Left ventricle myocardium inferior (tissue), 1 donor: ENCODE results near the gene GAB1. TPM values are rescaled to one million over a fixed set of nuclear protein-coding genes. Genes with fewer than 3 reads are reported as not detected.

ENCODE experiments used
- DNase-seq: peaks from one replicate; pipeline ENCODE4 v3.0.0-alpha.2; 2020
- H3K27ac ChIP-seq: fragments of 200-600 bp; replicated peaks from 2 replicates; pipeline ENCODE4 v1.8.0; 2021
- H3K27me3 ChIP-seq: fragments of 200-600 bp; 2 replicates; pipeline ENCODE4 v1.8.0; 2021; ENCODE audit warnings: low read depth
- H3K36me3 ChIP-seq: fragments of 200-600 bp; 2 replicates; pipeline ENCODE4 v1.8.0; 2021
- H3K4me1 ChIP-seq: fragments of 200-600 bp; 2 replicates; pipeline ENCODE4 v1.8.0; 2021
- H3K4me3 ChIP-seq: fragments of 200-600 bp; 2 replicates; pipeline ENCODE4 v1.8.0; 2021; ENCODE audit warnings: mild to moderate bottlenecking, moderate library complexity
- H3K9me3 ChIP-seq: fragments of 200-600 bp; replicated peaks from 2 replicates; pipeline ENCODE4 v1.8.0; 2021
- intact Hi-C: fragments of 100-400 bp; cut with micrococcal nuclease; formaldehyde crosslinking; loops from one replicate; pipeline ENCODE4 v1.11.0; 2022
- total RNA-seq: library from RNA; stranded (reverse); fragmentation: NEBNext Ultra II Directional; extraction: Animal tissue kit (Norgen Biotek cat#: 25700); gene quantifications from one replicate; pipeline ENCODE4 v1.2.1, GENCODE V29; 2021
- TF ChIP-seq, protein P1 (sequence below): fragments of 200-600 bp; IDR thresholded peaks from 2 replicates; pipeline ENCODE4 v1.8.0; 2021; ENCODE audit warnings: antibody characterized with exemption, mild to moderate bottlenecking, borderline replicate concordance
- donor health status: DM: no; HTN: yes; CAD: no; lungs with severe emphysema.

GAB1 gene
- total RNA-seq, 1 donor from 2014 or later: 87.1 TPM

GRCh38 chr4:143313996-143314395 lies 22.7 kb upstream of the GAB1 start:
- H3K27me3 ChIP-seq: no peaks in the 10 kb centered on the region
- no peaks in the 10 kb centered on the region for H3K9me3 ChIP-seq
- intact Hi-C loops: no loop called here
- H3K4me1 ChIP-seq: peaks cover 10% of the 10 kb centered on the region
- H3K4me3 ChIP-seq: no peak overlapping the region
- TF ChIP-seq, protein P1, sequence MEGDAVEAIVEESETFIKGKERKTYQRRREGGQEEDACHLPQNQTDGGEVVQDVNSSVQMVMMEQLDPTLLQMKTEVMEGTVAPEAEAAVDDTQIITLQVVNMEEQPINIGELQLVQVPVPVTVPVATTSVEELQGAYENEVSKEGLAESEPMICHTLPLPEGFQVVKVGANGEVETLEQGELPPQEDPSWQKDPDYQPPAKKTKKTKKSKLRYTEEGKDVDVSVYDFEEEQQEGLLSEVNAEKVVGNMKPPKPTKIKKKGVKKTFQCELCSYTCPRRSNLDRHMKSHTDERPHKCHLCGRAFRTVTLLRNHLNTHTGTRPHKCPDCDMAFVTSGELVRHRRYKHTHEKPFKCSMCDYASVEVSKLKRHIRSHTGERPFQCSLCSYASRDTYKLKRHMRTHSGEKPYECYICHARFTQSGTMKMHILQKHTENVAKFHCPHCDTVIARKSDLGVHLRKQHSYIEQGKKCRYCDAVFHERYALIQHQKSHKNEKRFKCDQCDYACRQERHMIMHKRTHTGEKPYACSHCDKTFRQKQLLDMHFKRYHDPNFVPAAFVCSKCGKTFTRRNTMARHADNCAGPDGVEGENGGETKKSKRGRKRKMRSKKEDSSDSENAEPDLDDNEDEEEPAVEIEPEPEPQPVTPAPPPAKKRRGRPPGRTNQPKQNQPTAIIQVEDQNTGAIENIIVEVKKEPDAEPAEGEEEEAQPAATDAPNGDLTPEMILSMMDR: no peak
- DNase-seq: no peak
- no peaks in the 10 kb centered on the region for H3K36me3 ChIP-seq
- H3K27ac ChIP-seq: no peak overlapping the region

- DNase-seq: no peak
- intact Hi-C loops: no loop called here
- Histone ChIP-seq H3K9me3 (no peaks in the 10 kb centered on the region), H3K27ac (peak overlapping the region; percentile 40), H3K4me3 (no peak overlapping the region), H3K4me1 (peaks cover 15% of the 10 kb centered on the region), H3K27me3 (no peaks in the 10 kb centered on the region), H3K36me3 (no peaks in the 10 kb centered on the region)
- TF ChIP-seq, protein P1: no peak
These were observed 16.6 kb upstream of the GAB1 start for GRCh38 chr4:143320113-143320512.

- no peaks in the 10 kb centered on the region for H3K36me3 ChIP-seq
- no peak overlapping the region for H3K27ac ChIP-seq
- TF ChIP-seq, protein P1: no peak
- H3K27me3 ChIP-seq: no peaks in the 10 kb centered on the region
- no peaks in the 10 kb centered on the region for H3K9me3 ChIP-seq
- no peak for DNase-seq
- intact Hi-C loops: no loop called here
- H3K4me1 ChIP-seq: no peaks in the 10 kb centered on the region
- no peak overlapping the region for H3K4me3 ChIP-seq
These were observed 9.9 kb upstream of the GAB1 start for GRCh38 chr4:143326735-143327134.

DNA sequence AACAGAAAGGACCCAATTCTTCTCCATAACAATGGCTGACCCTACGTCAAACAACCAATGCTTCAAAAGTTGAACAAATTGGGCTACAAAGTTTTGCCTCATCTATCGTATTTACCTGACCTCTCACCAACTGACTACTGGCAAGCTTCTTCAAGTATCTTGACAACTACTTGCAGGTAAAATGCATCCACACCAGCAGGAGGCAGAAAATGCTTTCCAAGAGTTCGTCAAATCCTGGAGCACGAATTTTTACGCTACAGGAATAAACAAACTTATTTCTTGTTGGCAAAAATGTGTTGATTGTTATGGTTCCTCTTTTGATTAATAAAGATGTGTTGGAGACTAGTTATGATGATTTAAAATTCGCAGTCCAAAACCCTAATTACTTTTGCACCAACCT lies 6.7 kb upstream of the GAB1 start:
- Histone ChIP-seq H3K4me1 (peaks cover 3% of the 10 kb centered on the region), H3K4me3 (no peak overlapping the region), H3K9me3 (no peaks in the 10 kb centered on the region), H3K27me3 (no peaks in the 10 kb centered on the region), H3K36me3 (no peaks in the 10 kb centered on the region), H3K27ac (no peak overlapping the region)
- intact Hi-C loops: no loop called here
- TF ChIP-seq, protein P1: no peak
- DNase-seq: no peak

DNA sequence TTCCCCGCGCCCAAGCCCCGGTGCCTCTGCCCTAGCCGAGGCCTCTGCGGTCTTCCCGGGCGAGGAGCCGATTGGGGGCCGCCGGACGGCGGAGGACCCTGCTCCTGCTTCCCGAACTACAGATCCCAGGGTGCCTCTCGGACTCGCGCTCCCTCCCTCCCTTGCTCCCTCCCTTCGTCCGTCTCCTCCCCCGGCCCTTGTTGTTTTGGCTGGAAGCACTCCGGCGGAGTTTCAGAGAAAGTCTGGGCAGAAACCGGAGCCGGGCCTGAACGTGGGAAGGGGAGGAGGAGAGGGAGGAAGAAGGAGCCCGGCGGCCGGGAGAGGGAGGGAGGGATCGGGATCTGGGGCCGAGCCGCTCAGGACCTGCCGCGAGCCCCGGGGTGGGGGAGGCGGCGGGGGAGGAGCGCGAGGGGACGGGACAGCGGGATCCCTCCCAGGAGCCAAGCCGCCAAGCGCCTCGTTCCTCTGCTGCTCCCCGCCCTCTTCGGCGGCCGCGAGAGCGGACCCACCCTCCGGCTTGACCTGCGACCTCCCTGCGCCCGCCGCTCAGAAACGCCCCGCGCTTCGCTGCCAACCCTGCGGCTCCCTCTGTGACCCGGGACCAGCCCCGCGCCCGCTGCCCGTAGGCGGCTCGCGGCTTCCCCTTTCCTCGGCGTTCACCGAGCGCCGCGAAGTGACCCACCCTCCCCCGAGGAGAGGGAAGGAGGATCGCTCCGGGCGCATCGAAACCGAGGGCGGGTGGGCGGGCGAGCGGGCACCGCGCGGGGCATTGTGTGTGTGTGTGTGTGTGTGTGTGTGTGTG lies 496 bp upstream of the GAB1 start:
- Histone ChIP-seq H3K27ac (no peak overlapping the region), H3K36me3 (no peaks in the 10 kb centered on the region), H3K4me3 (peak overlapping the region; percentile 87), H3K27me3 (no peaks in the 10 kb centered on the region), H3K4me1 (peaks cover 62% of the 10 kb centered on the region), H3K9me3 (no peaks in the 10 kb centered on the region)
- peak; percentile 94 for DNase-seq
- intact Hi-C loops: no loop called here
- TF ChIP-seq, protein P1: no peak
